ENCODE data around the gene HPS3. TPM values are rescaled to one million over a fixed set of nuclear protein-coding genes. Genes with fewer than 3 reads are reported as not detected.

HPS3 gene
- total and polyA plus RNA-seq, 2 experiments from 2014 or later, result 13.0 to 13.3 TPM

DNA sequence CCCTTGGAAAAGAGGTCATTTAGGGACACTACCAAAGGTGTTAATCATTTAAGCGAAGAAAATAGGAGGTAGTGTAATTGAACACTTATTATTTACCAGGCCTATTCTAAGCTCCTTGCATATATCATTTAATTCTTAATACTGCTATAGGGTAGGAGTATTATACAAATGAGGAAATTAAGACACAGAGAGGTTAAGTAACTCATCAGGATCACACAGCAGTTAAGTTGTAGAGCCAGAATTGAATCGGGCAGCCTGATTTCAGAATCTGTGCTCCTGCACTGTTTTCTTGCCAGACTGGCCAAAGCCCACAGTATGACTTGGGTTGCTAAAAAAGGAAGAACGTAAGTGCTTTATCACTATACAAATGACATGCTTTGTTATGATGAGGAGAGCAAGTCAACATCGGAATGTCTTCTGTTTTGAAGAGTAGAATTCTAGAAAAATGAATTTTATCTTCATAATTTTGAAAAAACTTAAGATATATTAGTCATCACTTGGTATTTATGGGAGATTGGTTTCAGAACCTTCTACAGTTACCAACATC is 31.4 kb downstream of the HPS3 start:
- TF ChIP-seq, protein P1, sequence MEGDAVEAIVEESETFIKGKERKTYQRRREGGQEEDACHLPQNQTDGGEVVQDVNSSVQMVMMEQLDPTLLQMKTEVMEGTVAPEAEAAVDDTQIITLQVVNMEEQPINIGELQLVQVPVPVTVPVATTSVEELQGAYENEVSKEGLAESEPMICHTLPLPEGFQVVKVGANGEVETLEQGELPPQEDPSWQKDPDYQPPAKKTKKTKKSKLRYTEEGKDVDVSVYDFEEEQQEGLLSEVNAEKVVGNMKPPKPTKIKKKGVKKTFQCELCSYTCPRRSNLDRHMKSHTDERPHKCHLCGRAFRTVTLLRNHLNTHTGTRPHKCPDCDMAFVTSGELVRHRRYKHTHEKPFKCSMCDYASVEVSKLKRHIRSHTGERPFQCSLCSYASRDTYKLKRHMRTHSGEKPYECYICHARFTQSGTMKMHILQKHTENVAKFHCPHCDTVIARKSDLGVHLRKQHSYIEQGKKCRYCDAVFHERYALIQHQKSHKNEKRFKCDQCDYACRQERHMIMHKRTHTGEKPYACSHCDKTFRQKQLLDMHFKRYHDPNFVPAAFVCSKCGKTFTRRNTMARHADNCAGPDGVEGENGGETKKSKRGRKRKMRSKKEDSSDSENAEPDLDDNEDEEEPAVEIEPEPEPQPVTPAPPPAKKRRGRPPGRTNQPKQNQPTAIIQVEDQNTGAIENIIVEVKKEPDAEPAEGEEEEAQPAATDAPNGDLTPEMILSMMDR (IDR thresholded peaks at IDR 0.05; ENCODE audit: low read depth, low read length), result no peak
- peak in 1 of 2 donors; percentile 48 for DNase-seq (ENCODE audit: low read depth in 1 of 2, low spot score in 1 of 2)
- Histone ChIP-seq H3K36me3 (peaks cover 3% of the 10 kb centered on the region), H3K4me1 (ENCODE audit: low read depth) (no peaks in the 10 kb centered on the region), H3K27ac (no peak overlapping the region), H3K4me3 (no peak overlapping the region), H3K9me3 (ENCODE audit: low read depth) (no peaks in the 10 kb centered on the region), H3K27me3 (no peaks in the 10 kb centered on the region)

DNA sequence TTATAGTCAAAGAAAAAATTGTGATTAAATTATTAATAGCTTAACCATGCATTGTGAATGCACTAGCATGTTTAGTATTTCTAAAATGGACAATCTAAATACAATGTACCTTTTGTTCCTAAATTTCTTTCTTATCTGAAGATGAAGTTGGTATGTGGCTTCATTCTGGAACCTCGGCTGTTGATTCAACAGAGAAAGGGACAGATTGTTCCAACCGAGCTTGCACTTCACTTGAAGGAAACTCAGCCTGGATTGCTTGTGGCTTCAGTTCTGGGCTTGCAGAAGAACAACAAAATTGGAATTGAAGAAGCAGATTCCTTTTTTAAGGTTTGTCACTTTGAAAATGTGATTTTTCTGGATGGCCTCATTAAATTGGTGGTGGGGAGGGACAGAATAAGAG is 32.6 kb downstream of the HPS3 start:
- no peaks in the 10 kb centered on the region for H3K9me3 ChIP-seq (ENCODE audit: low read depth)

DNA sequence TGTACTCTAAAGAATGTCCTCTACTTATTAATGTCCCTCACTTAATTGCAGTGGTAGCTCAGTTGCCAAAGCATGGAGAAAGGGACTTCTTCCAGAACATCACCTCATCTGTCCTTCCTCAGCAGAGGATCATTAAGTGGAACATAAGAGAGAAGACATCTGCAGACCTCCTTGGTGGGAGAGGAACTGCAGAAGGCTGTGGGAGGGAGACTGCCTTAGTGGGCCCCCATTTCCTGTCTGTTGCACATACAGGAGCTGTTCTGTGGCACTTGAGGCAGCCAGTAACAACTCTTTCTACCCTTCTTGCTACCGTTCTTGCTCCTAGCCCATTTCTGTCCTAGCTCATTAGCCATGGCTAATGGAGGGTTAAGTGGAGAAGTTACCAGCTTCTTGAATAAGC is 33.6 kb downstream of the HPS3 start:
- peaks cover 2% of the 10 kb centered on the region for H3K36me3 ChIP-seq
- H3K4me3 ChIP-seq, result no peak overlapping the region
- DNase-seq (ENCODE audit: low read depth in 1 of 2, low spot score in 1 of 2), result no peak
- TF ChIP-seq, protein P1 (IDR thresholded peaks at IDR 0.05; ENCODE audit: low read depth, low read length), result no peak
- H3K4me1 ChIP-seq (ENCODE audit: low read depth), result no peaks in the 10 kb centered on the region
- no peaks in the 10 kb centered on the region for H3K9me3 ChIP-seq (ENCODE audit: low read depth)
- H3K27me3 ChIP-seq, result no peaks in the 10 kb centered on the region
- H3K27ac ChIP-seq, result no peak overlapping the region

More for the DNA sequence above, 32.6 kb downstream of the HPS3 start:
- TF ChIP-seq, protein P1 (IDR thresholded peaks at IDR 0.05; ENCODE audit: low read depth, low read length), result no peak
- Histone ChIP-seq H3K4me3 (no peak overlapping the region), H3K4me1 (ENCODE audit: low read depth) (no peaks in the 10 kb centered on the region), H3K27me3 (no peaks in the 10 kb centered on the region), H3K27ac (no peak overlapping the region), H3K36me3 (peaks cover 3% of the 10 kb centered on the region)
- peak in 1 of 2 donors; percentile 48 for DNase-seq (ENCODE audit: low read depth in 1 of 2, low spot score in 1 of 2)

DNA sequence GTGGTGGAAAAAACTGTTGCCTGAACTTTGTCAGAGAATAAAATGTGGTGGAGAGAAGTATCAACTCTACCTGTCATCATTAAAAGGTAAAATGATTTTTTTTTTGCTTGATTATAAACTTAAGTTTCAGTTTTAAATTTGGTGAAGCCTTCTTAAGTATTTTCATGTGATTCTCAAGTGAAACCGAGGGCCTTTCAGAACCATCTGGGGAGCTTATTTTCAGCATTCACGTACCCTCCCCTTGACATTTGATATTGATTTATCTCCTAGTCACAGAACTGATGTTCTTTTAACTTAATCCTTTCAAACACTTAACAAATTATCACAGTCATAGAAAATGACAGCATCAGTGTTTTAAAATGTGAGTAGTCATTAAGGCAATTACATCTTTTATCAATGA is 38.5 kb downstream of the HPS3 start:
- DNase-seq (ENCODE audit: low read depth in 1 of 2, low spot score in 1 of 2), result no peak
- TF ChIP-seq, protein P1 (IDR thresholded peaks at IDR 0.05; ENCODE audit: low read depth, low read length), result no peak
- H3K36me3 ChIP-seq, result no peaks in the 10 kb centered on the region

DNA sequence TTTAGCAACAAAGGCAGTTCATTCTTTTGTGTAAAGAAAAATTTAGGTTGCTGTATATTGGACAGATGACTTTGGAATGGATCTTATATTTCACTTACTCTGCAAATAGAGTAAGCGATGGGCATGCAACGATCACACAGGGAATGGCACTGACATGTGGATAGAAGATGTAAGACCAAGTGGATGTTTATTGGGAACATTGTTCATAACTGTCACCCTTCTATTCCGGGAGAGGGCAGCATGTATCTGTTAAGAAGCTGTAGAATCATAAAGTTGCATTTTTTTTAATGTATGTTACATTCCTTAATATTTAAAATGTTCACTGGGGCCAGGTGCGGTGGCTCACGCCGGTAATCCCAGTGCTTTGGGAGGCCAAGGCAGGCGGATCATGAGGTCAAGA is 41.2 kb downstream of the HPS3 start:
- no peak for DNase-seq (ENCODE audit: low read depth in 1 of 2, low spot score in 1 of 2)
- Histone ChIP-seq H3K36me3 (no peaks in the 10 kb centered on the region), H3K4me1 (ENCODE audit: low read depth) (no peaks in the 10 kb centered on the region), H3K9me3 (ENCODE audit: low read depth) (no peaks in the 10 kb centered on the region), H3K4me3 (no peak overlapping the region), H3K27me3 (no peaks in the 10 kb centered on the region), H3K27ac (no peak overlapping the region)
- TF ChIP-seq, protein P1 (IDR thresholded peaks at IDR 0.05; ENCODE audit: low read depth, low read length), result no peak

More for the DNA sequence above, 38.5 kb downstream of the HPS3 start:
- no peak overlapping the region for H3K4me3 ChIP-seq
- no peaks in the 10 kb centered on the region for H3K4me1 ChIP-seq (ENCODE audit: low read depth)
- H3K27me3 ChIP-seq, result no peaks in the 10 kb centered on the region
- no peaks in the 10 kb centered on the region for H3K9me3 ChIP-seq (ENCODE audit: low read depth)
- no peak overlapping the region for H3K27ac ChIP-seq
